DMS 273 treated with DMSO at 0.1 percent for 48 hours (cell line): ENCODE measurements around the gene APBA1.

Source experiments
- DNase-seq: peaks from one replicate; lab custom pipeline; 2025; lab: John Stamatoyannopoulos, UW

Gene APBA1

GRCh38 chr9:69472101-69472620 lies 200.0 kb downstream of the APBA1 start:
- DNase-seq, result no peak

GRCh38 chr9:69471433-69471832 lies 200.7 kb downstream of the APBA1 start:
- DNase-seq, result no peak

GRCh38 chr9:69470186-69470977 lies 201.8 kb downstream of the APBA1 start:
- no peak for DNase-seq

- no peak for DNase-seq
Measured at GRCh38 chr9:69469136-69469535, 203.0 kb downstream of the APBA1 start.

GRCh38 chr9:69468380-69468779 lies 203.8 kb downstream of the APBA1 start:
- no peak for DNase-seq

- DNase-seq, result no peak
Measured at GRCh38 chr9:69466151-69466550, 206.0 kb downstream of the APBA1 start.

GRCh38 chr9:69465473-69465872 lies 206.7 kb downstream of the APBA1 start:
- no peak for DNase-seq

GRCh38 chr9:69463497-69464068 lies 208.6 kb downstream of the APBA1 start:
- no peak for DNase-seq

- no peak for DNase-seq
Measured at GRCh38 chr9:69462394-69462793, 209.8 kb downstream of the APBA1 start.

- no peak for DNase-seq
Measured at GRCh38 chr9:69461103-69461887, 210.9 kb downstream of the APBA1 start.

- DNase-seq, result no peak
Measured at GRCh38 chr9:69460012-69460411, 212.2 kb downstream of the APBA1 start.

- DNase-seq, result no peak
Measured at GRCh38 chr9:69458176-69458575, 214.0 kb downstream of the APBA1 start.

GRCh38 chr9:69456201-69456600 lies 216.0 kb downstream of the APBA1 start:
- no peak for DNase-seq

GRCh38 chr9:69455311-69455710 lies 216.9 kb downstream of the APBA1 start:
- no peak for DNase-seq

- DNase-seq, result no peak
Measured at GRCh38 chr9:69454321-69454720, 217.8 kb downstream of the APBA1 start.

GRCh38 chr9:69453746-69454145 lies 218.4 kb downstream of the APBA1 start:
- DNase-seq, result no peak

- DNase-seq, result no peak
Measured at GRCh38 chr9:69452110-69452782, 219.9 kb downstream of the APBA1 start.

GRCh38 chr9:69446496-69446895 lies 225.7 kb downstream of the APBA1 start:
- DNase-seq, result no peak

GRCh38 chr9:69445251-69445650 lies 226.9 kb downstream of the APBA1 start:
- no peak for DNase-seq

- no peak for DNase-seq
Measured at GRCh38 chr9:69444791-69445190, 227.4 kb downstream of the APBA1 start.

GRCh38 chr9:69444021-69444420 lies 228.2 kb downstream of the APBA1 start:
- no peak for DNase-seq

GRCh38 chr9:69443178-69443577 lies 229.0 kb downstream of the APBA1 start:
- no peak for DNase-seq
